HCT116 (cell line): ENCODE data around the gene TOR1AIP1. TPM values are rescaled to one million over a fixed set of nuclear protein-coding genes. Genes with fewer than 3 reads are reported as not detected.

ENCODE experiments used
- ATAC-seq: fragments of 200-7000 bp; cut with Tn5 transposase; 2 replicates; pipeline ENCODE4 v1.9.1; 2020; ENCODE audit warnings: mild to moderate bottlenecking, moderate library complexity
- BruUV-seq: library from RNA; stranded (reverse); fragments of 400-500 nt; replicated peaks from 2 replicates; lab custom pipeline; 2021; lab: Mats Ljungman, UMichigan
- CTCF ChIA-PET: fragments of 300-600 bp; sonication (Branson Sonifier 250); formaldehyde crosslinking; loops from one replicate; lab custom pipeline; 2021; ENCODE audit warnings: antibody characterized with exemption; lab: Charles Lee
- POLR2A ChIA-PET: fragments of 300-600, 350-600 bp; sonication (Branson Sonifier 250); formaldehyde crosslinking; loops from one replicate; lab custom pipeline; 2021; ENCODE audit warnings: antibody characterized with exemption; lab: Charles Lee
- RAD21 ChIA-PET, 2 experiments: fragments of 300-600 bp; sonication (Branson Sonifier 250); formaldehyde crosslinking; loops; one replicate each; lab custom pipeline; 2023; ENCODE audit warnings: low total read pairs in 2 of 2; ENCODE audit not compliant: uncharacterized antibody in 2 of 2, unreplicated experiment in 2 of 2, low non-redundant PET in 1 of 2; lab: Charles Lee
- DNase-seq: peaks from one replicate; pipeline ENCODE4 v3.0.0-alpha.2; 2010; ENCODE audit warnings: low read depth, low spot score
- H2AFZ ChIP-seq: fragments of 200-600 bp; shearing (Covaris generic), sonication (generic); 2 replicates; pipeline ENCODE4 v1.6.1; 2017; ENCODE audit warnings: low read depth, mixed run types, mixed read lengths, antibody characterized with exemption, low read length; ENCODE audit not compliant: poor library complexity, severe bottlenecking
- H3K27ac ChIP-seq: 2 replicates; pipeline ENCODE4 v1.5.1; 2012; ENCODE audit warnings: low read depth, low read length
- H3K27me3 ChIP-seq: fragments of 200-600 bp; sonication (generic); 2 replicates; pipeline ENCODE4 v1.6.1; 2016; ENCODE audit warnings: mixed run types, low read length, mixed read lengths; ENCODE audit not compliant: insufficient read depth
- H3K36me3 ChIP-seq, 2 experiments: fragments of 200-500 bp in 1 of 2; fragments of 200-600 bp in 1 of 2; sonication (Bioruptor generic) in 1 of 2; sonication (generic) in 1 of 2; 2 replicates each; pipeline versions ENCODE4 v1.5.1 to v1.6.1; 2014 to 2016; ENCODE audit warnings: low read length in 2 of 2, inconsistent platforms in 1 of 2, mixed read lengths in 1 of 2, mixed run types in 1 of 2; ENCODE audit not compliant: insufficient read depth in 2 of 2, control insufficient read depth in 1 of 2
- H3K4me1 ChIP-seq, 2 experiments: fragments of 200-600 bp in 1 of 2; sonication (generic) in 1 of 2; 2 replicates each; pipeline versions ENCODE4 v1.5.1 to v1.6.1; 2012 to 2017; ENCODE audit warnings: low read length in 2 of 2, inconsistent platforms in 1 of 2, mild to moderate bottlenecking in 1 of 2, mixed read lengths in 1 of 2, mixed run types in 1 of 2, moderate library complexity in 1 of 2; ENCODE audit not compliant: insufficient read depth in 2 of 2, control insufficient read depth in 1 of 2
- H3K4me2 ChIP-seq: fragments of 200-600 bp; sonication (generic); 2 replicates; pipeline ENCODE4 v1.6.1; 2017; ENCODE audit warnings: mixed run types, low read length, mixed read lengths
- H3K4me3 ChIP-seq, 2 experiments: fragments of 200-600 bp in 1 of 2; sonication (generic) in 1 of 2; replicated peaks in 1 of 2; 2 replicates each; pipeline ENCODE4 v1.5.1; 2011 to 2016; ENCODE audit warnings: low read length in 2 of 2, control low read depth in 1 of 2, low read depth in 1 of 2, mild to moderate bottlenecking in 1 of 2, mixed read lengths in 1 of 2, mixed run types in 1 of 2
- H3K79me2 ChIP-seq: fragments of 200-600 bp; sonication (generic); 2 replicates; pipeline ENCODE4 v1.6.1; 2017; ENCODE audit warnings: mild to moderate bottlenecking, mixed run types, low read length, moderate library complexity, mixed read lengths; ENCODE audit not compliant: insufficient read depth
- H3K9ac ChIP-seq: fragments of 200-600 bp; sonication (generic); 2 replicates; pipeline ENCODE4 v1.6.1; 2016; ENCODE audit warnings: low read length, mixed read lengths
- H3K9me2 ChIP-seq: fragments of 200-600 bp; sonication (generic), shearing (Covaris generic); 2 replicates; pipeline ENCODE4 v1.6.1; 2017; ENCODE audit warnings: mixed run types, mild to moderate bottlenecking, moderate library complexity; ENCODE audit not compliant: insufficient read depth
- H3K9me3 ChIP-seq, 2 experiments: fragments of 200-500 bp in 1 of 2; fragments of 200-600 bp in 1 of 2; sonication (Bioruptor generic) in 1 of 2; sonication (generic) in 1 of 2; 2 replicates each; pipeline ENCODE4 v1.6.1; 2014 to 2017; ENCODE audit warnings: low read length in 2 of 2, mixed read lengths in 2 of 2, inconsistent platforms in 1 of 2, low read depth in 1 of 2, mild to moderate bottlenecking in 1 of 2, mixed run types in 1 of 2, moderate library complexity in 1 of 2; ENCODE audit not compliant: control insufficient read depth in 1 of 2, insufficient read depth in 1 of 2
- H4K20me1 ChIP-seq: fragments of 200-600 bp; sonication (generic), shearing (Covaris generic); 2 replicates; pipeline ENCODE4 v1.6.1; 2017; ENCODE audit warnings: mixed run types, mild to moderate bottlenecking, moderate library complexity; ENCODE audit not compliant: insufficient read depth
- ATF3 ChIP-seq: IDR thresholded peaks from 2 replicates; pipeline ENCODE4 v1.6.1; 2012
- CBX3 ChIP-seq: IDR thresholded peaks from 2 replicates; pipeline ENCODE4 v1.6.1; 2012; ENCODE audit warnings: low read depth
- CTCF ChIP-seq, 3 experiments: fragments of 200-600 bp in 1 of 3; sonication (generic) in 1 of 3; IDR thresholded peaks in 2 of 3; conservative IDR thresholded peaks in 1 of 3; 2 replicates each; pipeline ENCODE4 v1.5.1; 2012 to 2017; ENCODE audit warnings: low read depth in 2 of 3, low read length in 2 of 3, antibody characterized with exemption in 1 of 3, borderline replicate concordance in 1 of 3, control low read depth in 1 of 3, mild to moderate bottlenecking in 1 of 3, mixed read lengths in 1 of 3, mixed run types in 1 of 3, moderate library complexity in 1 of 3; ENCODE audit not compliant: insufficient read depth in 1 of 3
- EGR1 ChIP-seq: IDR thresholded peaks from 2 replicates; pipeline ENCODE4 v1.6.1; 2012; ENCODE audit warnings: low read depth
- ELF1 ChIP-seq: IDR thresholded peaks from 2 replicates; pipeline ENCODE4 v1.6.1; 2012; ENCODE audit warnings: low read depth, borderline replicate concordance
- EZH2 ChIP-seq: fragments of 200-600 bp; sonication (generic); IDR thresholded peaks from 2 replicates; pipeline ENCODE4 v1.6.1; 2017; ENCODE audit warnings: antibody characterized with exemption, mixed run types
- EZH2phosphoT487 ChIP-seq: fragments of 200-600 bp; IDR thresholded peaks from 2 replicates; pipeline ENCODE4 v1.6.1; 2018; ENCODE audit warnings: antibody characterized with exemption, borderline replicate concordance
- FOSL1 ChIP-seq: IDR thresholded peaks from 2 replicates; pipeline ENCODE4 v1.6.1; 2012; ENCODE audit warnings: low read depth
- POLR2AphosphoS5 ChIP-seq: IDR thresholded peaks from 2 replicates; pipeline ENCODE4 v1.6.1; 2011; ENCODE audit warnings: mild to moderate bottlenecking, low read depth, low read length, moderate library complexity
- RAD21 ChIP-seq: IDR thresholded peaks from 2 replicates; pipeline ENCODE4 v1.6.1; 2012; ENCODE audit warnings: low read depth, mild to moderate bottlenecking
- SIN3A ChIP-seq: IDR thresholded peaks from 2 replicates; pipeline ENCODE4 v1.6.1; 2012; ENCODE audit warnings: low read depth
- SP1 ChIP-seq: IDR thresholded peaks from 2 replicates; pipeline ENCODE4 v1.6.1; 2012; ENCODE audit warnings: low read depth
- SRF ChIP-seq: IDR thresholded peaks from 2 replicates; pipeline ENCODE4 v1.6.1; 2012; ENCODE audit warnings: low read depth
- TCF7L2 ChIP-seq: IDR thresholded peaks from 2 replicates; pipeline ENCODE4 v1.7.0; 2011; ENCODE audit warnings: borderline replicate concordance, inconsistent platforms; ENCODE audit not compliant: insufficient read depth, insufficient read length; ENCODE audit errors: extremely low read depth
- ZBTB33 ChIP-seq: IDR thresholded peaks from 2 replicates; pipeline ENCODE4 v1.6.1; 2011; ENCODE audit warnings: mild to moderate bottlenecking, low read length, moderate library complexity; ENCODE audit not compliant: insufficient replicate concordance; ENCODE audit errors: extremely low read depth
- ZFX ChIP-seq: fragments of 450-650 bp; IDR thresholded peaks from 2 replicates; pipeline ENCODE4 v1.6.1; 2017
- ZNF274 ChIP-seq: fragments of 200-500 bp; sonication (Bioruptor generic); IDR thresholded peaks from 2 replicates; pipeline ENCODE4 v1.6.1; 2014; ENCODE audit warnings: mild to moderate bottlenecking, low read depth, low read length, inconsistent platforms
- intact Hi-C: fragments of 100-400 bp; cut with micrococcal nuclease; formaldehyde crosslinking; loops from 2 replicates; pipeline ENCODE4 v1.10.0; 2022
- total RNA-seq: library from RNA; stranded (reverse); gene quantifications from one replicate; pipeline ENCODE4 v1.2.1, GENCODE V29; 2021; ENCODE audit not compliant: unreplicated experiment

TOR1AIP1 gene
- total RNA-seq, 1 experiment from 2014 or later: 30.5 TPM

- no peaks in the 10 kb centered on the region for H3K27me3 ChIP-seq
- no peak for TF ChIP-seq RAD21
- no peak for TF ChIP-seq ZNF274
- no peak for TF ChIP-seq ZBTB33
- TF ChIP-seq CBX3: no peak
- TF ChIP-seq, all 23 proteins: peak for 0
- Histone ChIP-seq H3K4me3 (no peak overlapping the region), H4K20me1 (no peaks in the 10 kb centered on the region), H3K79me2 (no peaks in the 10 kb centered on the region), H3K36me3 (no peaks in the 10 kb centered on the region), H3K4me1 (no peaks in the 10 kb centered on the region), H2AFZ (no peak overlapping the region), H3K4me2 (no peak overlapping the region), H3K27ac (no peak overlapping the region), H3K9ac (no peak overlapping the region), H3K9me3 (no peaks in the 10 kb centered on the region), H3K9me2 (no peaks in the 10 kb centered on the region)
- POLR2A ChIA-PET: no interaction called here
- intact Hi-C loops: no loop called here
- DNase-seq (no peak), ATAC-seq (no peak)
- CTCF ChIA-PET: no interaction called here
- no TSS peak for BruUV-seq
- RAD21 ChIA-PET: no interaction called here
Measured at GRCh38 chr1:179930867-179931266, 48.8 kb downstream of the TOR1AIP1 start.

- Histone ChIP-seq H3K27ac (no peak overlapping the region), H3K36me3 (no peaks in the 10 kb centered on the region), H3K4me1 (no peaks in the 10 kb centered on the region), H3K79me2 (no peaks in the 10 kb centered on the region), H4K20me1 (no peaks in the 10 kb centered on the region), H2AFZ (no peak overlapping the region), H3K4me3 (no peak overlapping the region), H3K9me3 (no peaks in the 10 kb centered on the region), H3K9me2 (no peaks in the 10 kb centered on the region), H3K27me3 (no peaks in the 10 kb centered on the region), H3K4me2 (no peak overlapping the region), H3K9ac (no peak overlapping the region)
- ChIA-PET RAD21 (interaction anchor here in 1 of 2 experiments (0.7 kb wide), 1 partner anchor 227 kb away, joined by 3 read pairs; no protein-coding TSS in a partner anchor), POLR2A (no interaction called here), CTCF (no interaction called here)
- ATAC-seq (no peak), DNase-seq (no peak)
- intact Hi-C loops: no loop called here
- BruUV-seq: no TSS peak
- no peak for TF ChIP-seq ZFX
- no peak for TF ChIP-seq EZH2
- TF ChIP-seq CTCF (IDR thresholded peaks at IDR 0.05 in 2 of 3, conservative IDR thresholded peaks at IDR 0.05 in 1 of 3; ENCODE audit: borderline replicate concordance in 1 of 3, insufficient read depth in 1 of 3, low read depth in 2 of 3, low read length in 2 of 3): no peak
- no peak for TF ChIP-seq POLR2AphosphoS5
- TF ChIP-seq CBX3: no peak
- no peak for TF ChIP-seq ZNF274
- TF ChIP-seq RAD21: no peak
- no peak for TF ChIP-seq EZH2phosphoT487
- TF ChIP-seq ATF3: no peak
- no peak for TF ChIP-seq ELF1
- no peak for TF ChIP-seq SP1
- no peak for TF ChIP-seq EGR1
- no peak for TF ChIP-seq TCF7L2
- no peak for TF ChIP-seq SRF
- TF ChIP-seq SIN3A: no peak
- no peak for TF ChIP-seq FOSL1
Measured at GRCh38 chr1:179933219-179933618, 51.1 kb downstream of the TOR1AIP1 start.
